HEK293 (cell line): ENCODE measurements around the gene GRB2.
A peak's percentile ranks its signal among the peaks of the same experiment; 100 is the strongest.

Experiments
- BCL11A ChIP-seq: fragments of 450-650 bp; formaldehyde crosslinking; IDR thresholded peaks from 2 replicates; pipeline ENCODE4 v1.5.1; 2016; ENCODE audit warnings: low read depth, missing biosample characterization, missing genetic modification characterization
- BCL11B ChIP-seq: fragments of 450-650 bp; formaldehyde crosslinking; IDR thresholded peaks from 2 replicates; pipeline ENCODE4 v1.5.1; 2016; ENCODE audit warnings: low read depth, missing biosample characterization, missing genetic modification characterization
- KLF16 ChIP-seq: fragments of 450-650 bp; formaldehyde crosslinking; IDR thresholded peaks from 2 replicates; pipeline ENCODE4 v1.5.1; 2017; ENCODE audit warnings: missing biosample characterization, missing genetic modification characterization
- KLF7 ChIP-seq: fragments of 450-650 bp; formaldehyde crosslinking; IDR thresholded peaks from 2 replicates; pipeline ENCODE4 v1.5.1; 2016; ENCODE audit warnings: missing biosample characterization, missing genetic modification characterization, borderline replicate concordance
- PRDM1 ChIP-seq: fragments of 450-650 bp; formaldehyde crosslinking; IDR thresholded peaks from 2 replicates; pipeline ENCODE4; 2016; ENCODE audit warnings: missing biosample characterization, missing genetic modification characterization
- ZBTB7A ChIP-seq: fragments of 450-650 bp; formaldehyde crosslinking; IDR thresholded peaks from 2 replicates; pipeline ENCODE4 v1.5.1; 2016; ENCODE audit warnings: low read depth, missing biosample characterization, missing genetic modification characterization
- ZFP3 ChIP-seq: fragments of 450-650 bp; formaldehyde crosslinking; IDR thresholded peaks from 2 replicates; pipeline ENCODE4 v1.5.1; 2016; ENCODE audit warnings: low read depth, missing biosample characterization, missing genetic modification characterization
- ZFP41 ChIP-seq: fragments of 450-650 bp; formaldehyde crosslinking; IDR thresholded peaks from 2 replicates; pipeline ENCODE4 v1.5.1; 2016; ENCODE audit warnings: missing biosample characterization, missing genetic modification characterization, borderline replicate concordance
- ZFP69B ChIP-seq: fragments of 450-650 bp; formaldehyde crosslinking; IDR thresholded peaks from 2 replicates; pipeline ENCODE4 v1.5.1; 2016; ENCODE audit warnings: missing biosample characterization, missing genetic modification characterization
- ZNF10 ChIP-seq: fragments of 450-650 bp; formaldehyde crosslinking; IDR thresholded peaks from 2 replicates; pipeline ENCODE4 v1.5.1; 2017; ENCODE audit warnings: missing biosample characterization, missing genetic modification characterization
- ZNF202 ChIP-seq: fragments of 450-650 bp; formaldehyde crosslinking; IDR thresholded peaks from 2 replicates; pipeline ENCODE4 v1.5.1; 2016; ENCODE audit warnings: missing biosample characterization, missing genetic modification characterization, borderline replicate concordance
- ZNF23 ChIP-seq: fragments of 450-650 bp; formaldehyde crosslinking; IDR thresholded peaks from 2 replicates; pipeline ENCODE4 v1.5.1; 2016; ENCODE audit warnings: missing biosample characterization, missing genetic modification characterization, borderline replicate concordance
- ZNF266 ChIP-seq: fragments of 450-650 bp; formaldehyde crosslinking; IDR thresholded peaks from 2 replicates; pipeline ENCODE4 v1.5.1; 2016; ENCODE audit warnings: missing biosample characterization, missing genetic modification characterization, low read depth
- ZNF335 ChIP-seq: fragments of 450-650 bp; formaldehyde crosslinking; conservative IDR thresholded peaks from 2 replicates; pipeline ENCODE4 v1.5.1; 2016; ENCODE audit warnings: missing biosample characterization, missing genetic modification characterization
- ZNF341 ChIP-seq: fragments of 450-650 bp; formaldehyde crosslinking; IDR thresholded peaks from 2 replicates; pipeline ENCODE4; 2016; ENCODE audit warnings: low read depth, missing biosample characterization, missing genetic modification characterization
- ZNF561 ChIP-seq: fragments of 450-650 bp; IDR thresholded peaks from 2 replicates; pipeline ENCODE4 v1.5.1; 2018; ENCODE audit warnings: missing biosample characterization, missing genetic modification characterization, borderline replicate concordance
- ZNF654 ChIP-seq: fragments of 450-650 bp; formaldehyde crosslinking; IDR thresholded peaks from 2 replicates; pipeline ENCODE4 v1.5.1; 2016; ENCODE audit warnings: low read depth, missing biosample characterization, missing genetic modification characterization
- ZNF658 ChIP-seq: fragments of 450-650 bp; formaldehyde crosslinking; IDR thresholded peaks from 2 replicates; pipeline ENCODE4; 2016; ENCODE audit warnings: missing biosample characterization, missing genetic modification characterization
- ZNF777 ChIP-seq: fragments of 450-650 bp; formaldehyde crosslinking; IDR thresholded peaks from 2 replicates; pipeline ENCODE4 v1.5.1; 2017; ENCODE audit warnings: missing biosample characterization, missing genetic modification characterization, borderline replicate concordance
- ZXDB ChIP-seq: fragments of 450-650 bp; formaldehyde crosslinking; IDR thresholded peaks from 2 replicates; pipeline ENCODE4 v1.5.1; 2016; ENCODE audit warnings: missing biosample characterization, missing genetic modification characterization
- TF ChIP-seq, protein P1 (sequence below): fragments of 450-650 bp; formaldehyde crosslinking; IDR thresholded peaks from 2 replicates; pipeline ENCODE4; 2016; ENCODE audit warnings: missing biosample characterization, missing genetic modification characterization
- TF ChIP-seq, protein P2 (sequence below): fragments of 450-650 bp; formaldehyde crosslinking; IDR thresholded peaks from 2 replicates; pipeline ENCODE4 v1.5.1; 2016; ENCODE audit warnings: missing biosample characterization, missing genetic modification characterization, borderline replicate concordance
- TF ChIP-seq, protein P3 (sequence below): fragments of 450-650 bp; formaldehyde crosslinking; IDR thresholded peaks from 2 replicates; pipeline ENCODE4 v1.5.1; 2016; ENCODE audit warnings: missing biosample characterization, missing genetic modification characterization
- TF ChIP-seq, protein P4 (sequence below): fragments of 450-650 bp; formaldehyde crosslinking; IDR thresholded peaks from 2 replicates; pipeline ENCODE4 v1.5.1; 2016; ENCODE audit warnings: missing biosample characterization, missing genetic modification characterization, borderline replicate concordance
- TF ChIP-seq, protein P5 (sequence below): fragments of 450-650 bp; formaldehyde crosslinking; conservative IDR thresholded peaks from 2 replicates; pipeline ENCODE4 v1.5.1; 2016; ENCODE audit warnings: low read depth, missing biosample characterization, missing genetic modification characterization

GRB2 gene

DNA sequence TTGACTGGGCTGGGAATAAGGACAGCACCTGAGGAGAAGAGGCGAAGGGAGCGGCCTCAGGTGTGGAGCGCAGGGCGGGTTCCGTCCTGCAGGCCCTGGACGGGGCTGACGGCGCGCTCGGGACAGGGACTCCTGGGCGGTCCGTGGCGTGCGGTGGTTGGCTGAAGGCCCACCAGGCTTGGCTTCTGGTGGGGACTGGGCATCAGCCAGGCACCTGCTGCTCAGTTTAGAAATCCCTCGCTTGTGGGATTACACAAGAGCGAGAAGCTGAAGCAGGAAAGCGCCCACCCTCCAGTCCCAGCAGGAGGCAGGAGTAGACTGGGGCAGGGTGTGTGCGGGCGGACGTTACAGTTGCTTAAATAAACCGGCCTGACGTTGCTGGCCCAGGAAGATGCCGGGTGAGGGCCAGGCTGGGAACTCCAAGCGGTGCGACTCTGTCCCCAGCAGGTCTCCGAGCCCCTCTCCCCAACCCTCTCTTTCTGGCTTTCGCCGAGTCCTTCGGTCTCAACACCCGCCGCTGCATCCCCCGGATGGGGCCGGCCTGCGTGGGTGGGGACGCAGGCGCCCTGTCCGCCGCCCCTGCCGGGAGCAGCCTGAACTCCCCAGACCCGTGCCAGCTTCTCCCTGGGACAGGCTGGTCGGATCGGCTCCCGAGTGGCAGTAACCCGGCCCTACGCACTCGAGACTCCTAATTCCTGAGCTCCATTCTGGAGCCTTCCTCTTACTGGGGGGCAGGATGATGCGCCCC is 135.1 kb downstream of the GRB2 start (continued):
- TF ChIP-seq, protein P1, sequence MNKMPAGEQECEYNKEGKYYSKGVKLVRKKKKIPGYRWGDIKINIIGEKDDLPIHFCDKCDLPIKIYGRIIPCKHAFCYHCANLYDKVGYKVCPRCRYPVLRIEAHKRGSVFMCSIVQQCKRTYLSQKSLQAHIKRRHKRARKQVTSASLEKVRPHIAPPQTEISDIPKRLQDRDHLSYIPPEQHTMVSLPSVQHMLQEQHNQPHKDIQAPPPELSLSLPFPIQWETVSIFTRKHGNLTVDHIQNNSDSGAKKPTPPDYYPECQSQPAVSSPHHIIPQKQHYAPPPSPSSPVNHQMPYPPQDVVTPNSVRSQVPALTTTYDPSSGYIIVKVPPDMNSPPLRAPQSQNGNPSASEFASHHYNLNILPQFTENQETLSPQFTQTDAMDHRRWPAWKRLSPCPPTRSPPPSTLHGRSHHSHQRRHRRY (tag by site-specific recombination): no peak
- TF ChIP-seq BCL11B (tag by site-specific recombination) (peak; percentile 61; the same call in 1 of the 2 replicates), ZFP69B (tag by site-specific recombination) (peak; percentile 61), BCL11A (tag by site-specific recombination) (0 out of 2 replicates have a peak, but pooled peaks have one; percentile 45), ZNF777 (tag by site-specific recombination) (0 out of 2 replicates have a peak, but pooled peaks have one; percentile 8), KLF16 (tag by site-specific recombination) (peak; percentile 49; the same call in 1 of the 2 replicates), ZFP3 (no peak), PRDM1 (tag by site-specific recombination) (peak; percentile 70), ZNF335 (tag by site-specific recombination) (peak; percentile 92), ZNF10 (tag by site-specific recombination) (0 out of 2 replicates have a peak, but pooled peaks have one; percentile 49), ZNF658 (tag by site-specific recombination) (no peak), ZNF654 (tag by site-specific recombination) (no peak), ZNF561 (tag by site-specific recombination) (peak; percentile 53; the same call in 1 of the 2 replicates), ZXDB (tag by site-specific recombination) (peak; percentile 80), ZNF23 (no peak), ZNF266 (tag by site-specific recombination) (no peak), ZFP41 (no peak), ZBTB7A (tag by site-specific recombination) (no peak), ZNF202 (tag by site-specific recombination) (no peak), ZNF341 (tag by site-specific recombination) (peak; percentile 75), KLF7 (no peak)
- TF ChIP-seq, protein P2, sequence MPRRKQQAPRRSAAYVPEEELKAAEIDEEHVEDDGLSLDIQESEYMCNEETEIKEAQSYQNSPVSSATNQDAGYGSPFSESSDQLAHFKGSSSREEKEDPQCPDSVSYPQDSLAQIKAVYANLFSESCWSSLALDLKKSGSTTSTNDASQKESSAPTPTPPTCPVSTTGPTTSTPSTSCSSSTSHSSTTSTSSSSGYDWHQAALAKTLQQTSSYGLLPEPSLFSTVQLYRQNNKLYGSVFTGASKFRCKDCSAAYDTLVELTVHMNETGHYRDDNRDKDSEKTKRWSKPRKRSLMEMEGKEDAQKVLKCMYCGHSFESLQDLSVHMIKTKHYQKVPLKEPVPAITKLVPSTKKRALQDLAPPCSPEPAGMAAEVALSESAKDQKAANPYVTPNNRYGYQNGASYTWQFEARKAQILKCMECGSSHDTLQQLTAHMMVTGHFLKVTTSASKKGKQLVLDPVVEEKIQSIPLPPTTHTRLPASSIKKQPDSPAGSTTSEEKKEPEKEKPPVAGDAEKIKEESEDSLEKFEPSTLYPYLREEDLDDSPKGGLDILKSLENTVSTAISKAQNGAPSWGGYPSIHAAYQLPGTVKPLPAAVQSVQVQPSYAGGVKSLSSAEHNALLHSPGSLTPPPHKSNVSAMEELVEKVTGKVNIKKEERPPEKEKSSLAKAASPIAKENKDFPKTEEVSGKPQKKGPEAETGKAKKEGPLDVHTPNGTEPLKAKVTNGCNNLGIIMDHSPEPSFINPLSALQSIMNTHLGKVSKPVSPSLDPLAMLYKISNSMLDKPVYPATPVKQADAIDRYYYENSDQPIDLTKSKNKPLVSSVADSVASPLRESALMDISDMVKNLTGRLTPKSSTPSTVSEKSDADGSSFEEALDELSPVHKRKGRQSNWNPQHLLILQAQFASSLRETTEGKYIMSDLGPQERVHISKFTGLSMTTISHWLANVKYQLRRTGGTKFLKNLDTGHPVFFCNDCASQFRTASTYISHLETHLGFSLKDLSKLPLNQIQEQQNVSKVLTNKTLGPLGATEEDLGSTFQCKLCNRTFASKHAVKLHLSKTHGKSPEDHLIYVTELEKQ: no peak
- TF ChIP-seq, protein P3, sequence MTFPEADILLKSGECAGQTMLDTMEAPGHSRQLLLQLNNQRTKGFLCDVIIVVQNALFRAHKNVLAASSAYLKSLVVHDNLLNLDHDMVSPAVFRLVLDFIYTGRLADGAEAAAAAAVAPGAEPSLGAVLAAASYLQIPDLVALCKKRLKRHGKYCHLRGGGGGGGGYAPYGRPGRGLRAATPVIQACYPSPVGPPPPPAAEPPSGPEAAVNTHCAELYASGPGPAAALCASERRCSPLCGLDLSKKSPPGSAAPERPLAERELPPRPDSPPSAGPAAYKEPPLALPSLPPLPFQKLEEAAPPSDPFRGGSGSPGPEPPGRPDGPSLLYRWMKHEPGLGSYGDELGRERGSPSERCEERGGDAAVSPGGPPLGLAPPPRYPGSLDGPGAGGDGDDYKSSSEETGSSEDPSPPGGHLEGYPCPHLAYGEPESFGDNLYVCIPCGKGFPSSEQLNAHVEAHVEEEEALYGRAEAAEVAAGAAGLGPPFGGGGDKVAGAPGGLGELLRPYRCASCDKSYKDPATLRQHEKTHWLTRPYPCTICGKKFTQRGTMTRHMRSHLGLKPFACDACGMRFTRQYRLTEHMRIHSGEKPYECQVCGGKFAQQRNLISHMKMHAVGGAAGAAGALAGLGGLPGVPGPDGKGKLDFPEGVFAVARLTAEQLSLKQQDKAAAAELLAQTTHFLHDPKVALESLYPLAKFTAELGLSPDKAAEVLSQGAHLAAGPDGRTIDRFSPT (tag by site-specific recombination): peak; percentile 59
- TF ChIP-seq, protein P4, sequence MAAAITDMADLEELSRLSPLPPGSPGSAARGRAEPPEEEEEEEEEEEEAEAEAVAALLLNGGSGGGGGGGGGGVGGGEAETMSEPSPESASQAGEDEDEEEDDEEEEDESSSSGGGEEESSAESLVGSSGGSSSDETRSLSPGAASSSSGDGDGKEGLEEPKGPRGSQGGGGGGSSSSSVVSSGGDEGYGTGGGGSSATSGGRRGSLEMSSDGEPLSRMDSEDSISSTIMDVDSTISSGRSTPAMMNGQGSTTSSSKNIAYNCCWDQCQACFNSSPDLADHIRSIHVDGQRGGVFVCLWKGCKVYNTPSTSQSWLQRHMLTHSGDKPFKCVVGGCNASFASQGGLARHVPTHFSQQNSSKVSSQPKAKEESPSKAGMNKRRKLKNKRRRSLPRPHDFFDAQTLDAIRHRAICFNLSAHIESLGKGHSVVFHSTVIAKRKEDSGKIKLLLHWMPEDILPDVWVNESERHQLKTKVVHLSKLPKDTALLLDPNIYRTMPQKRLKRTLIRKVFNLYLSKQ: no peak
- TF ChIP-seq, protein P5, sequence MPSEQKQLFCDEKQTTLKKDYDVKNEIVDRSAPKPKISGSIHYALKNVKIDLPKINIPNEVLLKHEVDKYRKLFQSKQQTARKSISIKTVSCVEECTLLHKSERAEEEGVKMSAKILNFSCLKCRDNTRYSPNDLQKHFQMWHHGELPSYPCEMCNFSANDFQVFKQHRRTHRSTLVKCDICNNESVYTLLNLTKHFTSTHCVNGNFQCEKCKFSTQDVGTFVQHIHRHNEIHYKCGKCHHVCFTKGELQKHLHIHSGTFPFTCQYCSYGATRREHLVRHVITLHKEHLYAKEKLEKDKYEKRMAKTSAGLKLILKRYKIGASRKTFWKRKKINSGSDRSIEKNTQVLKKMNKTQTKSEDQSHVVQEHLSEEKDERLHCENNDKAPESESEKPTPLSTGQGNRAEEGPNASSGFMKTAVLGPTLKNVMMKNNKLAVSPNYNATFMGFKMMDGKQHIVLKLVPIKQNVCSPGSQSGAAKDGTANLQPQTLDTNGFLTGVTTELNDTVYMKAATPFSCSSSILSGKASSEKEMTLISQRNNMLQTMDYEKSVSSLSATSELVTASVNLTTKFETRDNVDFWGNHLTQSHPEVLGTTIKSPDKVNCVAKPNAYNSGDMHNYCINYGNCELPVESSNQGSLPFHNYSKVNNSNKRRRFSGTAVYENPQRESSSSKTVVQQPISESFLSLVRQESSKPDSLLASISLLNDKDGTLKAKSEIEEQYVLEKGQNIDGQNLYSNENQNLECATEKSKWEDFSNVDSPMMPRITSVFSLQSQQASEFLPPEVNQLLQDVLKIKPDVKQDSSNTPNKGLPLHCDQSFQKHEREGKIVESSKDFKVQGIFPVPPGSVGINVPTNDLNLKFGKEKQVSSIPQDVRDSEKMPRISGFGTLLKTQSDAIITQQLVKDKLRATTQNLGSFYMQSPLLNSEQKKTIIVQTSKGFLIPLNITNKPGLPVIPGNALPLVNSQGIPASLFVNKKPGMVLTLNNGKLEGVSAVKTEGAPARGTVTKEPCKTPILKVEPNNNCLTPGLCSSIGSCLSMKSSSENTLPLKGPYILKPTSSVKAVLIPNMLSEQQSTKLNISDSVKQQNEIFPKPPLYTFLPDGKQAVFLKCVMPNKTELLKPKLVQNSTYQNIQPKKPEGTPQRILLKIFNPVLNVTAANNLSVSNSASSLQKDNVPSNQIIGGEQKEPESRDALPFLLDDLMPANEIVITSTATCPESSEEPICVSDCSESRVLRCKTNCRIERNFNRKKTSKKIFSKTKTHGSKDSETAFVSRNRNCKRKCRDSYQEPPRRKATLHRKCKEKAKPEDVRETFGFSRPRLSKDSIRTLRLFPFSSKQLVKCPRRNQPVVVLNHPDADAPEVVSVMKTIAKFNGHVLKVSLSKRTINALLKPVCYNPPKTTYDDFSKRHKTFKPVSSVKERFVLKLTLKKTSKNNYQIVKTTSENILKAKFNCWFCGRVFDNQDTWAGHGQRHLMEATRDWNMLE (tag by site-specific recombination): 0 out of 2 replicates have a peak, but pooled peaks have one; percentile 23
